Suprapubic skin (tissue), 4 donors: ENCODE data around the gene RABGGTA.

Experiments used
- EP300 ChIP-seq: sonication (generic); formaldehyde crosslinking; IDR thresholded peaks from one replicate; pipeline ENCODE4 v1.6.1; 2017; ENCODE audit warnings: antibody characterized with exemption
- POLR2A ChIP-seq, 2 donors: fragments of 450-650 bp; IDR thresholded peaks; one replicate each; pipeline ENCODE4 v1.6.1; 2017; ENCODE audit warnings: antibody characterized with exemption in 2 of 2, mild to moderate bottlenecking in 2 of 2, moderate library complexity in 2 of 2
- POLR2AphosphoS5 ChIP-seq, 3 donors: sonication (generic); formaldehyde crosslinking; IDR thresholded peaks; one replicate each; pipeline ENCODE4 v1.6.1; 2017; ENCODE audit warnings: antibody characterized with exemption in 3 of 3
- TF ChIP-seq, protein P1 (sequence below), 2 donors: fragments of 200-600 bp in 1 of 2; fragments of 450-650 bp in 1 of 2; sonication (generic) in 1 of 2; IDR thresholded peaks; one replicate each; pipeline ENCODE4 v1.5.1; 2016 to 2019; ENCODE audit warnings: antibody characterized with exemption in 2 of 2, mild to moderate bottlenecking in 1 of 2, moderate library complexity in 1 of 2

DNA sequence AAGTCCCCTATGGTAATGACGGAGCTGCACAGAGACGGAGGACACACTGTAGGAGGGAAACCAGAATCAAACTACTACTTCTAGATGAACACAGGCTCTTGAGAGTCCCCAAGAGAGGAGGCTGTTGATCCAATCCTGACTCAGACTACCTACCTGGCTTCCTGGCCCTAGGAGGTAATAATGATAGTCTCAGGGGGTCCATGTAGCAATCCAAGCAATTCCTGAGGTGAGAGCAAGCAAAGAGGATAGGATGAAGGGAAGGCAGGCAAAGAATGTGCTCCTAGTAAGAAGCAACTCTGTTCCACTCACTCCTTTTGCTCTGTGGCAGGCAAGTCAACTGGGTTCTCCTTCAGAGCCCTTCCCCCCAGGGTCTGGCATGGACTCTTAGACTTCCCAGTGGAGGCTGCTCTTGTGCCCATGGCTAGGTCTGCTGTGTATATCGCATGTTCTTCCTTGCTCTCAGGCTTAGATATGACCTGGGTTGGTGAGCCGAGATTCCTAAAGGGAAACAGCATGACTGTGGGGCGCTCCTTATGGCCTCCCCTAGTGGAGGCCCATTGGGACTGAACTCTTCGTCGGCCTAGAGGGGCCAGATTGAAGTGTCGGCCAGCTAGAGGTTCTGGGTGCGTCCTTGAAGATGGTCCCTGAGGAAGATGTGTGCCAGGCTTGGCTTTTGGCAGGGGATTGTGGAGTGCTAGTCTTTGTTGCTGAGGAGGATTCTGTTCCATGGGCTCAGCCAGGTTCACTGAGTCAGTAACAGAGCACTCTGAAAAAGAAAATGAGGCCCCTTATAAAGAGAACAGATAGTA is 31.1 kb downstream of the RABGGTA start:
- TF ChIP-seq, protein P1, sequence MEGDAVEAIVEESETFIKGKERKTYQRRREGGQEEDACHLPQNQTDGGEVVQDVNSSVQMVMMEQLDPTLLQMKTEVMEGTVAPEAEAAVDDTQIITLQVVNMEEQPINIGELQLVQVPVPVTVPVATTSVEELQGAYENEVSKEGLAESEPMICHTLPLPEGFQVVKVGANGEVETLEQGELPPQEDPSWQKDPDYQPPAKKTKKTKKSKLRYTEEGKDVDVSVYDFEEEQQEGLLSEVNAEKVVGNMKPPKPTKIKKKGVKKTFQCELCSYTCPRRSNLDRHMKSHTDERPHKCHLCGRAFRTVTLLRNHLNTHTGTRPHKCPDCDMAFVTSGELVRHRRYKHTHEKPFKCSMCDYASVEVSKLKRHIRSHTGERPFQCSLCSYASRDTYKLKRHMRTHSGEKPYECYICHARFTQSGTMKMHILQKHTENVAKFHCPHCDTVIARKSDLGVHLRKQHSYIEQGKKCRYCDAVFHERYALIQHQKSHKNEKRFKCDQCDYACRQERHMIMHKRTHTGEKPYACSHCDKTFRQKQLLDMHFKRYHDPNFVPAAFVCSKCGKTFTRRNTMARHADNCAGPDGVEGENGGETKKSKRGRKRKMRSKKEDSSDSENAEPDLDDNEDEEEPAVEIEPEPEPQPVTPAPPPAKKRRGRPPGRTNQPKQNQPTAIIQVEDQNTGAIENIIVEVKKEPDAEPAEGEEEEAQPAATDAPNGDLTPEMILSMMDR (IDR thresholded peaks at IDR 0.05): no peak
- TF ChIP-seq EP300: no peak
- no peak for TF ChIP-seq POLR2AphosphoS5 (IDR thresholded peaks at IDR 0.05)
- no peak for TF ChIP-seq POLR2A (IDR thresholded peaks at IDR 0.05)
